Measurements from ENCODE around the gene THAP3. TPM values are rescaled to one million over a fixed set of nuclear protein-coding genes. Genes with fewer than 3 reads are reported as not detected.
A peak's percentile ranks its signal among the peaks of the same experiment; 100 is the strongest.

THAP3 gene
- total RNA-seq, 4 donors from 2014 or later = 20.1 to 26.9 (median 23.4) TPM

- intact Hi-C loops (cut with DNase I; ENCODE audit: low total_unique reads) = no loop called here
- DNase-seq (ENCODE audit: low spot score in 2 of 2) = no peak
- TF ChIP-seq CTCF (IDR thresholded peaks at IDR 0.05) = no peak
- no peak for TF ChIP-seq POLR2A (IDR thresholded peaks at IDR 0.05)
- WGBS, 2 donors = 59 to 62% methylated on average over 14 of the region's 14 CpGs
- H3K4me3 ChIP-seq (ENCODE audit: low read depth, poor library complexity, severe bottlenecking) = no peak overlapping the region
These were observed 1.3 kb upstream of the THAP3 start for GRCh38 chr1:6623269-6623965.

GRCh38 chr1:6625584-6626149, 999 bp downstream of the THAP3 start:
- TF ChIP-seq POLR2A (IDR thresholded peaks at IDR 0.05) = no peak
- TF ChIP-seq CTCF (IDR thresholded peaks at IDR 0.05) = no peak
- intact Hi-C loops (cut with DNase I; ENCODE audit: low total_unique reads) = no loop called here
- WGBS, 2 donors = 2 to 5% methylated on average over 21 to 26 of the region's 32 CpGs
- H3K4me3 ChIP-seq (ENCODE audit: low read depth, poor library complexity, severe bottlenecking) = peak overlapping the region; percentile 77
- DNase-seq (ENCODE audit: low spot score in 2 of 2) = no peak

GRCh38 chr1:6627031-6627430, 2.4 kb downstream of the THAP3 start:
- TF ChIP-seq POLR2A (IDR thresholded peaks at IDR 0.05) (no peak), CTCF (IDR thresholded peaks at IDR 0.05) (no peak)
- WGBS, 2 donors = 98 to 99% methylated on average over 9 of the region's 9 CpGs
- no peak overlapping the region for H3K4me3 ChIP-seq (ENCODE audit: low read depth, poor library complexity, severe bottlenecking)
- no peak for DNase-seq (ENCODE audit: low spot score in 2 of 2)
- intact Hi-C loops (cut with DNase I; ENCODE audit: low total_unique reads) = no loop called here

- intact Hi-C loops (cut with DNase I; ENCODE audit: low total_unique reads) = no loop called here
- TF ChIP-seq POLR2A (IDR thresholded peaks at IDR 0.05) (no peak), CTCF (IDR thresholded peaks at IDR 0.05) (no peak)
- no peak overlapping the region for H3K4me3 ChIP-seq (ENCODE audit: low read depth, poor library complexity, severe bottlenecking)
- DNase-seq (ENCODE audit: low spot score in 2 of 2) = no peak
- 91 to 95% methylated on average over 21 of the region's 21 CpGs for WGBS, 2 donors
These were observed 3.3 kb downstream of the THAP3 start for GRCh38 chr1:6627841-6628545.

- DNase-seq (ENCODE audit: low spot score in 2 of 2) = no peak
- TF ChIP-seq POLR2A (IDR thresholded peaks at IDR 0.05) (no peak), CTCF (IDR thresholded peaks at IDR 0.05) (no peak)
- no peak overlapping the region for H3K4me3 ChIP-seq (ENCODE audit: low read depth, poor library complexity, severe bottlenecking)
- intact Hi-C loops (cut with DNase I; ENCODE audit: low total_unique reads) = no loop called here
- WGBS, 2 donors = 88 to 93% methylated on average over 12 of the region's 12 CpGs
These were observed 4.4 kb downstream of the THAP3 start for GRCh38 chr1:6628971-6629479.

Data from lower leg skin (tissue), 4 donors.